ENCODE results near the gene CEP170.

CEP170 gene

GRCh38 chr1:243281672-243282071, 26.6 kb upstream of the CEP170 start:
- Histone ChIP-seq H3K4me3 (ENCODE audit: low read depth, low read length) (no peak overlapping the region), H3K27me3 (ENCODE audit: insufficient read depth, low read depth, severe bottlenecking) (no peaks in the 10 kb centered on the region), H3K9me3 (ENCODE audit: severe bottlenecking) (no peaks in the 10 kb centered on the region), H3K36me3 (peaks cover 19% of the 10 kb centered on the region), H3K27ac (no peak overlapping the region)
- TF ChIP-seq CTCF (IDR thresholded peaks at IDR 0.05; ENCODE audit: low read depth, low read length), result no peak
- DNase-seq, result no peak

- no peak for TF ChIP-seq CTCF (IDR thresholded peaks at IDR 0.05; ENCODE audit: low read depth, low read length)
- Histone ChIP-seq H3K27me3 (ENCODE audit: insufficient read depth, low read depth, severe bottlenecking) (no peaks in the 10 kb centered on the region), H3K9me3 (ENCODE audit: severe bottlenecking) (no peaks in the 10 kb centered on the region), H3K4me3 (ENCODE audit: low read depth, low read length) (no peak overlapping the region), H3K36me3 (peaks cover 8% of the 10 kb centered on the region), H3K27ac (no peak overlapping the region)
- DNase-seq, result no peak
Measured at GRCh38 chr1:243280571-243281129, 25.6 kb upstream of the CEP170 start.

GRCh38 chr1:243275316-243275715, 20.2 kb upstream of the CEP170 start:
- no peak for TF ChIP-seq CTCF (IDR thresholded peaks at IDR 0.05; ENCODE audit: low read depth, low read length)
- no peaks in the 10 kb centered on the region for H3K9me3 ChIP-seq (ENCODE audit: severe bottlenecking)
- H3K4me3 ChIP-seq (ENCODE audit: low read depth, low read length), result no peak overlapping the region
- H3K36me3 ChIP-seq, result peaks cover 27% of the 10 kb centered on the region
- no peak for DNase-seq
- H3K27me3 ChIP-seq (ENCODE audit: insufficient read depth, low read depth, severe bottlenecking), result no peaks in the 10 kb centered on the region
- H3K27ac ChIP-seq, result no peak overlapping the region

- no peak for TF ChIP-seq CTCF (IDR thresholded peaks at IDR 0.05; ENCODE audit: low read depth, low read length)
Measured at GRCh38 chr1:243273945-243274344, 18.9 kb upstream of the CEP170 start.

GRCh38 chr1:243273506-243273905, 18.4 kb upstream of the CEP170 start:
- Histone ChIP-seq H3K4me3 (ENCODE audit: low read depth, low read length) (no peak overlapping the region), H3K36me3 (peaks cover 27% of the 10 kb centered on the region), H3K9me3 (ENCODE audit: severe bottlenecking) (no peaks in the 10 kb centered on the region), H3K27me3 (ENCODE audit: insufficient read depth, low read depth, severe bottlenecking) (no peaks in the 10 kb centered on the region), H3K27ac (no peak overlapping the region)
- no peak for TF ChIP-seq CTCF (IDR thresholded peaks at IDR 0.05; ENCODE audit: low read depth, low read length)
- DNase-seq, result no peak

More at GRCh38 chr1:243273945-243274344, 18.9 kb upstream of the CEP170 start:
- Histone ChIP-seq H3K9me3 (ENCODE audit: severe bottlenecking) (no peaks in the 10 kb centered on the region), H3K4me3 (ENCODE audit: low read depth, low read length) (no peak overlapping the region), H3K27me3 (ENCODE audit: insufficient read depth, low read depth, severe bottlenecking) (no peaks in the 10 kb centered on the region), H3K36me3 (peaks cover 27% of the 10 kb centered on the region), H3K27ac (no peak overlapping the region)
- no peak for DNase-seq

GRCh38 chr1:243272401-243272800, 17.3 kb upstream of the CEP170 start:
- H3K4me3 ChIP-seq (ENCODE audit: low read depth, low read length), result no peak overlapping the region
- no peak overlapping the region for H3K27ac ChIP-seq
- no peak for TF ChIP-seq CTCF (IDR thresholded peaks at IDR 0.05; ENCODE audit: low read depth, low read length)

More at GRCh38 chr1:243272401-243272800, 17.3 kb upstream of the CEP170 start:
- H3K9me3 ChIP-seq (ENCODE audit: severe bottlenecking), result no peaks in the 10 kb centered on the region
- H3K36me3 ChIP-seq, result peaks cover 18% of the 10 kb centered on the region
- H3K27me3 ChIP-seq (ENCODE audit: insufficient read depth, low read depth, severe bottlenecking), result no peaks in the 10 kb centered on the region
- DNase-seq, result no peak
